H1 (cell line): ENCODE results near the gene UBAC1. TPM values are rescaled to one million over a fixed set of nuclear protein-coding genes. Genes with fewer than 3 reads are reported as not detected.

ENCODE experiments used
- HDAC6 ChIP-seq: IDR thresholded peaks from one replicate; pipeline ENCODE4 v1.7.1; 2012; ENCODE audit warnings: low read depth, mild to moderate bottlenecking, inconsistent platforms, low read length, moderate library complexity
- JUND ChIP-seq: IDR thresholded peaks from 2 replicates; pipeline ENCODE4 v1.6.1; 2011; ENCODE audit warnings: mild to moderate bottlenecking, improper control_type of control experiment, low read length
- NRF1 ChIP-seq: IDR thresholded peaks from 2 replicates; pipeline ENCODE4 v1.6.1; 2011; ENCODE audit warnings: mild to moderate bottlenecking, low read depth, low read length, improper control_type of control experiment
- polyA plus RNA-seq, 7 experiments: library from polyadenylated mRNA; depleted of rRNA in 3 of 7; stranded (reverse) in 5 of 7; unstranded in 2 of 7; fragments of >200 nt in 5 of 7; fragments of 200-250 nt in 2 of 7; gene quantifications; 1 replicate in 5 of 7; 2 replicates in 1 of 7; 4 replicates in 1 of 7; pipeline versions ENCODE4 v1.2.1 to v1.2.3, GENCODE V29; 2011 to 2013; ENCODE audit warnings: missing spikeins in 2 of 7, mixed read lengths in 2 of 7
- total RNA-seq: library from RNA; stranded (reverse); fragmentation: NEBNext Ultra II Directional; extraction: Animal tissue kit (Norgen Biotek cat#: 25700); gene quantifications from 2 replicates; pipeline ENCODE4 v1.2.1, GENCODE V29; 2021
- TF ChIP-seq, protein P1 (sequence below): fragments of 300-600 bp; sonication (generic); IDR thresholded peaks from 2 replicates; pipeline ENCODE4 v1.7.1; 2012; ENCODE audit warnings: low read length, moderate library complexity, mild to moderate bottlenecking, inconsistent platforms; ENCODE audit not compliant: insufficient replicate concordance
- TF ChIP-seq, protein P2 (sequence below): IDR thresholded peaks from 2 replicates; pipeline ENCODE4 v1.6.1; 2011; ENCODE audit warnings: low read depth, mild to moderate bottlenecking, low read length; ENCODE audit not compliant: insufficient read depth

Gene UBAC1
- total and polyA plus RNA-seq, 2 of the 8 experiments (the other 6 are each of a cell fraction or from before 2014, with no cell fraction given) = 59.3 to 85.2 TPM

GRCh38 chr9:135976531-135976930 is 15.4 kb upstream of the UBAC1 start (continued):
- TF ChIP-seq, protein P1, sequence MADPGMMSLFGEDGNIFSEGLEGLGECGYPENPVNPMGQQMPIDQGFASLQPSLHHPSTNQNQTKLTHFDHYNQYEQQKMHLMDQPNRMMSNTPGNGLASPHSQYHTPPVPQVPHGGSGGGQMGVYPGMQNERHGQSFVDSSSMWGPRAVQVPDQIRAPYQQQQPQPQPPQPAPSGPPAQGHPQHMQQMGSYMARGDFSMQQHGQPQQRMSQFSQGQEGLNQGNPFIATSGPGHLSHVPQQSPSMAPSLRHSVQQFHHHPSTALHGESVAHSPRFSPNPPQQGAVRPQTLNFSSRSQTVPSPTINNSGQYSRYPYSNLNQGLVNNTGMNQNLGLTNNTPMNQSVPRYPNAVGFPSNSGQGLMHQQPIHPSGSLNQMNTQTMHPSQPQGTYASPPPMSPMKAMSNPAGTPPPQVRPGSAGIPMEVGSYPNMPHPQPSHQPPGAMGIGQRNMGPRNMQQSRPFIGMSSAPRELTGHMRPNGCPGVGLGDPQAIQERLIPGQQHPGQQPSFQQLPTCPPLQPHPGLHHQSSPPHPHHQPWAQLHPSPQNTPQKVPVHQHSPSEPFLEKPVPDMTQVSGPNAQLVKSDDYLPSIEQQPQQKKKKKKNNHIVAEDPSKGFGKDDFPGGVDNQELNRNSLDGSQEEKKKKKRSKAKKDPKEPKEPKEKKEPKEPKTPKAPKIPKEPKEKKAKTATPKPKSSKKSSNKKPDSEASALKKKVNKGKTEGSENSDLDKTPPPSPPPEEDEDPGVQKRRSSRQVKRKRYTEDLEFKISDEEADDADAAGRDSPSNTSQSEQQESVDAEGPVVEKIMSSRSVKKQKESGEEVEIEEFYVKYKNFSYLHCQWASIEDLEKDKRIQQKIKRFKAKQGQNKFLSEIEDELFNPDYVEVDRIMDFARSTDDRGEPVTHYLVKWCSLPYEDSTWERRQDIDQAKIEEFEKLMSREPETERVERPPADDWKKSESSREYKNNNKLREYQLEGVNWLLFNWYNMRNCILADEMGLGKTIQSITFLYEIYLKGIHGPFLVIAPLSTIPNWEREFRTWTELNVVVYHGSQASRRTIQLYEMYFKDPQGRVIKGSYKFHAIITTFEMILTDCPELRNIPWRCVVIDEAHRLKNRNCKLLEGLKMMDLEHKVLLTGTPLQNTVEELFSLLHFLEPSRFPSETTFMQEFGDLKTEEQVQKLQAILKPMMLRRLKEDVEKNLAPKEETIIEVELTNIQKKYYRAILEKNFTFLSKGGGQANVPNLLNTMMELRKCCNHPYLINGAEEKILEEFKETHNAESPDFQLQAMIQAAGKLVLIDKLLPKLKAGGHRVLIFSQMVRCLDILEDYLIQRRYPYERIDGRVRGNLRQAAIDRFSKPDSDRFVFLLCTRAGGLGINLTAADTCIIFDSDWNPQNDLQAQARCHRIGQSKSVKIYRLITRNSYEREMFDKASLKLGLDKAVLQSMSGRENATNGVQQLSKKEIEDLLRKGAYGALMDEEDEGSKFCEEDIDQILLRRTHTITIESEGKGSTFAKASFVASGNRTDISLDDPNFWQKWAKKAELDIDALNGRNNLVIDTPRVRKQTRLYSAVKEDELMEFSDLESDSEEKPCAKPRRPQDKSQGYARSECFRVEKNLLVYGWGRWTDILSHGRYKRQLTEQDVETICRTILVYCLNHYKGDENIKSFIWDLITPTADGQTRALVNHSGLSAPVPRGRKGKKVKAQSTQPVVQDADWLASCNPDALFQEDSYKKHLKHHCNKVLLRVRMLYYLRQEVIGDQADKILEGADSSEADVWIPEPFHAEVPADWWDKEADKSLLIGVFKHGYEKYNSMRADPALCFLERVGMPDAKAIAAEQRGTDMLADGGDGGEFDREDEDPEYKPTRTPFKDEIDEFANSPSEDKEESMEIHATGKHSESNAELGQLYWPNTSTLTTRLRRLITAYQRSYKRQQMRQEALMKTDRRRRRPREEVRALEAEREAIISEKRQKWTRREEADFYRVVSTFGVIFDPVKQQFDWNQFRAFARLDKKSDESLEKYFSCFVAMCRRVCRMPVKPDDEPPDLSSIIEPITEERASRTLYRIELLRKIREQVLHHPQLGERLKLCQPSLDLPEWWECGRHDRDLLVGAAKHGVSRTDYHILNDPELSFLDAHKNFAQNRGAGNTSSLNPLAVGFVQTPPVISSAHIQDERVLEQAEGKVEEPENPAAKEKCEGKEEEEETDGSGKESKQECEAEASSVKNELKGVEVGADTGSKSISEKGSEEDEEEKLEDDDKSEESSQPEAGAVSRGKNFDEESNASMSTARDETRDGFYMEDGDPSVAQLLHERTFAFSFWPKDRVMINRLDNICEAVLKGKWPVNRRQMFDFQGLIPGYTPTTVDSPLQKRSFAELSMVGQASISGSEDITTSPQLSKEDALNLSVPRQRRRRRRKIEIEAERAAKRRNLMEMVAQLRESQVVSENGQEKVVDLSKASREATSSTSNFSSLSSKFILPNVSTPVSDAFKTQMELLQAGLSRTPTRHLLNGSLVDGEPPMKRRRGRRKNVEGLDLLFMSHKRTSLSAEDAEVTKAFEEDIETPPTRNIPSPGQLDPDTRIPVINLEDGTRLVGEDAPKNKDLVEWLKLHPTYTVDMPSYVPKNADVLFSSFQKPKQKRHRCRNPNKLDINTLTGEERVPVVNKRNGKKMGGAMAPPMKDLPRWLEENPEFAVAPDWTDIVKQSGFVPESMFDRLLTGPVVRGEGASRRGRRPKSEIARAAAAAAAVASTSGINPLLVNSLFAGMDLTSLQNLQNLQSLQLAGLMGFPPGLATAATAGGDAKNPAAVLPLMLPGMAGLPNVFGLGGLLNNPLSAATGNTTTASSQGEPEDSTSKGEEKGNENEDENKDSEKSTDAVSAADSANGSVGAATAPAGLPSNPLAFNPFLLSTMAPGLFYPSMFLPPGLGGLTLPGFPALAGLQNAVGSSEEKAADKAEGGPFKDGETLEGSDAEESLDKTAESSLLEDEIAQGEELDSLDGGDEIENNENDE = no peak
- TF ChIP-seq, protein P2, sequence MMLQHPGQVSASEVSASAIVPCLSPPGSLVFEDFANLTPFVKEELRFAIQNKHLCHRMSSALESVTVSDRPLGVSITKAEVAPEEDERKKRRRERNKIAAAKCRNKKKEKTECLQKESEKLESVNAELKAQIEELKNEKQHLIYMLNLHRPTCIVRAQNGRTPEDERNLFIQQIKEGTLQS = no peak
- TF ChIP-seq HDAC6 = no peak
- no peak for TF ChIP-seq NRF1
- no peak for TF ChIP-seq JUND
